CD4-positive, alpha-beta T cell (primary cell): Measurements from ENCODE around the gene POFUT1. TPM values are rescaled to one million over a fixed set of nuclear protein-coding genes. Genes with fewer than 3 reads are reported as not detected.
"Not testable (repeated sequence)": the region's sequence is repeated elsewhere in the genome, so short reads cannot be mapped to it uniquely, and the experiment has no call there.

Experiments used
- ATAC-seq: fragments of 200-7000 bp; cut with Tn5 transposase; one replicate; pipeline ENCODE4 v1.10.0; 2022; ENCODE audit warnings: mild to moderate bottlenecking; ENCODE audit not compliant: poor library complexity
- CTCF ChIA-PET: fragments of 350-600 bp; sonication (Branson Sonifier 250); formaldehyde crosslinking; loops from one replicate; lab custom pipeline; 2021; ENCODE audit warnings: antibody characterized with exemption, inconsistent platforms; lab: Charles Lee
- POLR2A ChIA-PET: fragments of 350-600 bp; sonication (Branson Sonifier 250); formaldehyde crosslinking; loops from one replicate; lab custom pipeline; 2021; ENCODE audit warnings: antibody characterized with exemption, inconsistent platforms; lab: Charles Lee
- DNase-seq, 14 experiments: peaks; one replicate each; pipeline ENCODE4 v3.0.0-alpha.2; 2013 to 2020; ENCODE audit warnings: mixed read lengths in 2 of 14
- H3K27ac ChIP-seq, 2 donors: one replicate each; pipeline versions ENCODE4 v1.5.1 to v1.7.0; 2013; ENCODE audit warnings: low read length in 2 of 2, low read depth in 1 of 2, mild to moderate bottlenecking in 1 of 2
- H3K27me3 ChIP-seq, 2 experiments: 1 replicate in 1 of 2; 2 replicates in 1 of 2; pipeline versions ENCODE4 v1.6.1 to v1.7.0; 2013; ENCODE audit warnings: low read length in 2 of 2, control low read depth in 1 of 2, mild to moderate bottlenecking in 1 of 2, moderate library complexity in 1 of 2; ENCODE audit not compliant: insufficient read depth in 2 of 2, control insufficient read depth in 1 of 2
- H3K36me3 ChIP-seq: one replicate; pipeline ENCODE4 v1.6.1; 2013; ENCODE audit warnings: low read length, control low read depth; ENCODE audit not compliant: insufficient read depth
- H3K4me1 ChIP-seq: one replicate; pipeline ENCODE4 v1.6.1; 2013; ENCODE audit warnings: low read length, control low read depth; ENCODE audit not compliant: insufficient read depth
- H3K4me3 ChIP-seq: one replicate; pipeline ENCODE4 v1.5.1; 2013; ENCODE audit warnings: mild to moderate bottlenecking, low read length, moderate library complexity
- H3K9me3 ChIP-seq, 2 experiments: 1 replicate in 1 of 2; 2 replicates in 1 of 2; pipeline versions ENCODE4 v1.6.1 to v1.7.0; 2013; ENCODE audit warnings: low read length in 2 of 2, mild to moderate bottlenecking in 2 of 2, control low read depth in 1 of 2, moderate library complexity in 1 of 2; ENCODE audit not compliant: control insufficient read depth in 1 of 2, insufficient read depth in 1 of 2
- H3K27ac Mint-ChIP-seq: one replicate; pipeline ENCODE4 v1.8.0; 2020; ENCODE audit warnings: mixed read lengths
- H3K27me3 Mint-ChIP-seq: one replicate; pipeline ENCODE4 v1.8.0; 2021; ENCODE audit warnings: mixed read lengths
- H3K36me3 Mint-ChIP-seq: one replicate; pipeline ENCODE4 v1.8.0; 2021; ENCODE audit warnings: low read depth, mixed read lengths
- H3K4me1 Mint-ChIP-seq: one replicate; pipeline ENCODE4 v1.8.0; 2021; ENCODE audit warnings: low read depth, mixed read lengths
- H3K4me3 Mint-ChIP-seq: one replicate; pipeline ENCODE4 v1.8.0; 2020; ENCODE audit warnings: mild to moderate bottlenecking, mixed read lengths
- H3K9me3 Mint-ChIP-seq: one replicate; pipeline ENCODE4 v1.8.0; 2020; ENCODE audit warnings: mixed read lengths
- intact Hi-C, 2 experiments: fragments of 100-400 bp; cut with DNase I in 1 of 2; cut with micrococcal nuclease in 1 of 2; formaldehyde crosslinking; loops; one replicate each; pipeline versions ENCODE4 v1.15.1 to v1.9.0; 2023 to 2025; cut with DNase I, micrococcal nuclease
- total RNA-seq, 174 experiments: library from RNA in 2 of 174; stranded (reverse) in 2 of 174; gene quantifications; one replicate each; pipeline ENCODE4 v1.2.3 and lab custom pipeline; 2021 to 2026
- TF ChIP-seq, protein P1 (sequence below): fragments of 200-600 bp; IDR thresholded peaks from one replicate; pipeline ENCODE4 v1.8.0; 2022; ENCODE audit warnings: antibody characterized with exemption, mild to moderate bottlenecking

Gene POFUT1
- total RNA-seq, 2 experiments from 2014 or later: 7.5 to 8.8 TPM

- Mint-ChIP-seq H3K4me1 (peaks cover 10% of the 10 kb centered on the region), H3K27ac (no peak overlapping the region), H3K4me3 (no peak overlapping the region), H3K9me3 (no peaks in the 10 kb centered on the region), H3K36me3 (no peaks in the 10 kb centered on the region), H3K27me3 (no peaks in the 10 kb centered on the region)
- no peaks in the 10 kb centered on the region for H3K4me1 ChIP-seq
- H3K36me3 ChIP-seq: no peaks in the 10 kb centered on the region
- no peak for ATAC-seq
- TF ChIP-seq, protein P1, sequence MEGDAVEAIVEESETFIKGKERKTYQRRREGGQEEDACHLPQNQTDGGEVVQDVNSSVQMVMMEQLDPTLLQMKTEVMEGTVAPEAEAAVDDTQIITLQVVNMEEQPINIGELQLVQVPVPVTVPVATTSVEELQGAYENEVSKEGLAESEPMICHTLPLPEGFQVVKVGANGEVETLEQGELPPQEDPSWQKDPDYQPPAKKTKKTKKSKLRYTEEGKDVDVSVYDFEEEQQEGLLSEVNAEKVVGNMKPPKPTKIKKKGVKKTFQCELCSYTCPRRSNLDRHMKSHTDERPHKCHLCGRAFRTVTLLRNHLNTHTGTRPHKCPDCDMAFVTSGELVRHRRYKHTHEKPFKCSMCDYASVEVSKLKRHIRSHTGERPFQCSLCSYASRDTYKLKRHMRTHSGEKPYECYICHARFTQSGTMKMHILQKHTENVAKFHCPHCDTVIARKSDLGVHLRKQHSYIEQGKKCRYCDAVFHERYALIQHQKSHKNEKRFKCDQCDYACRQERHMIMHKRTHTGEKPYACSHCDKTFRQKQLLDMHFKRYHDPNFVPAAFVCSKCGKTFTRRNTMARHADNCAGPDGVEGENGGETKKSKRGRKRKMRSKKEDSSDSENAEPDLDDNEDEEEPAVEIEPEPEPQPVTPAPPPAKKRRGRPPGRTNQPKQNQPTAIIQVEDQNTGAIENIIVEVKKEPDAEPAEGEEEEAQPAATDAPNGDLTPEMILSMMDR: no peak
- H3K9me3 ChIP-seq: no peaks in the 10 kb centered on the region
- CTCF ChIA-PET: interaction anchor here (0.7 kb wide), 1 partner anchor 541 kb away, joined by 3 read pairs; no protein-coding TSS in a partner anchor
- no peak for DNase-seq
- POLR2A ChIA-PET: no interaction called here
- no peaks in the 10 kb centered on the region for H3K27me3 ChIP-seq
- intact Hi-C loops: no loop called here
- H3K27ac ChIP-seq: no peak overlapping the region
- H3K4me3 ChIP-seq: no peak overlapping the region
Observed at GRCh38 chr20:32271620-32272019, 63.9 kb downstream of the POFUT1 start.

DNA sequence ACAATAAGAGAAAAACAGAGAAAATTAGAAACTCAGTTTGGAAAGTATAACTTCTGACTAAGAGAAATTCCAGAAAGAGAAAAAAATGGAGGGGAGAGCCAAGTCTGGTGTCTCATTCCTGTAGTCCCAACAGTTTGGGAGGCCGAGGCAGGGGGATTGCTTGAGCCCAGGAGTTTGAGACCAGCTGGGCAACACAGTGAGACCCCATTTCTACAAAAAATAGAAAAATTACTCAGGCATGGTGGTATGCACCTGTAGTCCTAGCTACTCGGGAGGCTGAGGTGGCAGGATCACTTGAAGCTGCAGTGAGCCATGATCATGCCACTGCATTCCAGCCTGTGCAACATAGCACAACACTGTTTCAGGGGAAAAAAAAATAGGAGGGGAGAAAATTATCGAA, 66.7 kb downstream of the POFUT1 start:
- TF ChIP-seq, protein P1: no peak
- Mint-ChIP-seq H3K27me3 (no peaks in the 10 kb centered on the region), H3K4me1 (peaks cover 32% of the 10 kb centered on the region), H3K4me3 (peak overlapping the region; percentile 34), H3K36me3 (no peaks in the 10 kb centered on the region), H3K27ac (no peak overlapping the region), H3K9me3 (no peaks in the 10 kb centered on the region)
- intact Hi-C loops: no loop called here
- H3K36me3 ChIP-seq: no peaks in the 10 kb centered on the region
- ChIA-PET POLR2A (no interaction called here), CTCF (interaction anchor here (1.2 kb wide), 1 partner anchor 46 kb away, joined by 3 read pairs; no protein-coding TSS in a partner anchor)
- ATAC-seq: no peak
- H3K27me3 ChIP-seq: no peaks in the 10 kb centered on the region
- peaks cover 23% of the 10 kb centered on the region for H3K4me1 ChIP-seq
- no peak overlapping the region for H3K27ac ChIP-seq
- H3K9me3 ChIP-seq: no peaks in the 10 kb centered on the region
- no peak overlapping the region for H3K4me3 ChIP-seq
- DNase-seq: no peak

- H3K27me3 ChIP-seq, H3K27me3 Mint-ChIP-seq, H3K36me3 Mint-ChIP-seq, H3K27ac Mint-ChIP-seq, H3K4me3 ChIP-seq, ATAC-seq, H3K36me3 ChIP-seq, CTCF ChIA-PET, H3K9me3 Mint-ChIP-seq, H3K27ac ChIP-seq, DNase-seq, H3K9me3 ChIP-seq: not testable (repeated sequence)
- POLR2A ChIA-PET: interaction anchor here (1.2 kb wide), 1 partner anchor 83 kb away, joined by 3 read pairs; no protein-coding TSS in a partner anchor
- intact Hi-C loops: loop anchor here in 1 of 2 experiments (5.0 kb wide), 1 partner anchor 168 kb away; the partner anchor contains the start of gene TM9SF4
- Mint-ChIP-seq H3K4me3 (peak overlapping the region; percentile 59), H3K4me1 (peaks cover 37% of the 10 kb centered on the region)
- H3K4me1 ChIP-seq: peaks cover 23% of the 10 kb centered on the region
Observed at GRCh38 chr20:32275163-32275562, 67.5 kb downstream of the POFUT1 start.
